Hindlimb muscle (tissue), 1 donor: ENCODE data around the gene OR52J3. TPM values are rescaled to one million over a fixed set of nuclear protein-coding genes. Genes with fewer than 3 reads are reported as not detected.

ENCODE experiments used
- DNase-seq: peaks from one replicate; pipeline ENCODE4 v3.0.0-alpha.2; 2013
- polyA plus RNA-seq: library from polyadenylated mRNA; unstranded; fragments of 120-200 nt; gene quantifications from one replicate; pipeline ENCODE4 v1.2.1, GENCODE V29; 2013; ENCODE audit not compliant: insufficient read length

Gene OR52J3
- polyA plus RNA-seq, 1 donor: not detected

GRCh38 chr11:5096011-5096410 is 49.7 kb downstream of the OR52J3 start:
- DNase-seq: no peak

Other genes with a start within 250 kb of the OR52J3 start
- gene OR52R1, start 242.1 kb upstream of the OR52J3 start, polyA plus RNA-seq: not detected
- gene OR51F2, start 225.2 kb upstream of the OR52J3 start, polyA plus RNA-seq: not detected
- gene OR51S1, start 197.3 kb upstream of the OR52J3 start, polyA plus RNA-seq: not detected
- gene OR51T1, start 164.6 kb upstream of the OR52J3 start, polyA plus RNA-seq: not detected
- gene OR51A7, start 142.7 kb upstream of the OR52J3 start, polyA plus RNA-seq: not detected
- not detected for gene OR51G2, start 127.2 kb upstream of the OR52J3 start, polyA plus RNA-seq
- not detected for gene OR51G1, start 122.2 kb upstream of the OR52J3 start, polyA plus RNA-seq
- 0.13 TPM for gene OR51A4, start 98.9 kb upstream of the OR52J3 start, polyA plus RNA-seq
- gene OR51A2, start 90.8 kb upstream of the OR52J3 start, polyA plus RNA-seq: not detected
- gene OR51L1, start 51.7 kb upstream of the OR52J3 start, polyA plus RNA-seq: not detected
- gene OR52E2, start 13.1 kb downstream of the OR52J3 start, polyA plus RNA-seq: not detected
- gene OR52E1, start 23.0 kb downstream of the OR52J3 start, polyA plus RNA-seq: not detected
- not detected for gene OR52A5, start 91.8 kb downstream of the OR52J3 start, polyA plus RNA-seq
- gene OR52A1, start 108.2 kb downstream of the OR52J3 start, polyA plus RNA-seq: not detected
- gene OR51V1, start 154.2 kb downstream of the OR52J3 start, polyA plus RNA-seq: not detected
- 122 TPM for gene HBB, start 180.5 kb downstream of the OR52J3 start, polyA plus RNA-seq
- gene HBD, start 188.0 kb downstream of the OR52J3 start, polyA plus RNA-seq: not detected
- 7.3 TPM for gene HBG1, start 203.3 kb downstream of the OR52J3 start, polyA plus RNA-seq
- 1,834 TPM for gene HBG2, start 208.3 kb downstream of the OR52J3 start, polyA plus RNA-seq
- gene HBE1, start 223.4 kb downstream of the OR52J3 start, polyA plus RNA-seq: 4.3 TPM